ENCODE data around the gene RPN1.

Gene RPN1

GRCh38 chr3:128648940-128649663 is 1.5 kb downstream of the RPN1 start:
- DNase-seq (ENCODE audit: low read depth): no peak

- DNase-seq (ENCODE audit: low read depth): no peak
These were observed 2.2 kb downstream of the RPN1 start for GRCh38 chr3:128648402-128648801.

GRCh38 chr3:128647307-128647706 is 3.3 kb downstream of the RPN1 start:
- DNase-seq (ENCODE audit: low read depth): no peak

- DNase-seq (ENCODE audit: low read depth): no peak
These were observed 16.5 kb downstream of the RPN1 start for GRCh38 chr3:128634075-128634611.

GRCh38 chr3:128632301-128632700 is 18.3 kb downstream of the RPN1 start:
- DNase-seq (ENCODE audit: low read depth): no peak

GRCh38 chr3:128629936-128630335 is 20.7 kb downstream of the RPN1 start:
- no peak for DNase-seq (ENCODE audit: low read depth)

- DNase-seq (ENCODE audit: low read depth): no peak
These were observed 25.1 kb downstream of the RPN1 start for GRCh38 chr3:128625409-128625945.

GRCh38 chr3:128624526-128625138 is 26.0 kb downstream of the RPN1 start:
- DNase-seq (ENCODE audit: low read depth): no peak

GRCh38 chr3:128623762-128624176 is 26.8 kb downstream of the RPN1 start:
- DNase-seq (ENCODE audit: low read depth): no peak

- DNase-seq (ENCODE audit: low read depth): no peak
These were observed 28.7 kb downstream of the RPN1 start for GRCh38 chr3:128621931-128622330.

- DNase-seq (ENCODE audit: low read depth): no peak
These were observed 29.4 kb downstream of the RPN1 start for GRCh38 chr3:128621234-128621633.

GRCh38 chr3:128620268-128620691 is 30.3 kb downstream of the RPN1 start:
- DNase-seq (ENCODE audit: low read depth): no peak

- peak; percentile 90 for DNase-seq (ENCODE audit: low read depth)
These were observed 31.3 kb downstream of the RPN1 start for GRCh38 chr3:128619146-128619890.

- DNase-seq (ENCODE audit: low read depth): no peak
These were observed 32.3 kb downstream of the RPN1 start for GRCh38 chr3:128618398-128618726.

GRCh38 chr3:128617557-128618397 is 32.8 kb downstream of the RPN1 start:
- peak; percentile 60 for DNase-seq (ENCODE audit: low read depth)

- DNase-seq (ENCODE audit: low read depth): no peak
These were observed 33.4 kb downstream of the RPN1 start for GRCh38 chr3:128617270-128617556.

GRCh38 chr3:128616516-128617269 is 33.9 kb downstream of the RPN1 start:
- DNase-seq (ENCODE audit: low read depth): no peak

GRCh38 chr3:128614076-128614475 is 36.5 kb downstream of the RPN1 start:
- no peak for DNase-seq (ENCODE audit: low read depth)

- DNase-seq (ENCODE audit: low read depth): no peak
These were observed 37.4 kb downstream of the RPN1 start for GRCh38 chr3:128613083-128613829.

GRCh38 chr3:128610451-128611070 is 40.1 kb downstream of the RPN1 start:
- no peak for DNase-seq (ENCODE audit: low read depth)
